K562 (cell line): ENCODE measurements around the gene ANKH. TPM values are rescaled to one million over a fixed set of nuclear protein-coding genes. Genes with fewer than 3 reads are reported as not detected.

ENCODE experiments used
- ATAC-seq: fragments of 200-7000 bp; cut with Tn5 transposase; 3 replicates; pipeline ENCODE4 v1.9.1; 2020; ENCODE audit warnings: moderate library complexity
- BruUV-seq: library from RNA; stranded (reverse); fragments of 400-500 nt; replicated peaks from 2 replicates; lab custom pipeline; 2021; lab: Mats Ljungman, UMichigan
- CTCF ChIA-PET: fragments of 300-600 bp; formaldehyde crosslinking; extraction: SDS; loops from one replicate; lab custom pipeline; 2021; ENCODE audit warnings: low intra/inter-chr PET ratio; lab: Yijun Ruan, JAX
- POLR2A ChIA-PET: fragments of 300-600, 350-650 bp; sonication (Branson Sonifier 250); formaldehyde crosslinking; extraction: SDS; loops from one replicate; lab custom pipeline; 2021; ENCODE audit warnings: antibody characterized with exemption, inconsistent platforms; lab: Yijun Ruan, JAX
- DNase-seq, 4 experiments: peaks; one replicate each; pipeline versions ENCODE4 v3.0.0 to v3.0.0-alpha.2; 2011 to 2018; ENCODE audit warnings: low spot score in 3 of 4, mixed read lengths in 3 of 4; ENCODE audit errors: extremely low read depth in 1 of 4
- FAIRE-seq: peaks from 2 replicates; lab custom pipeline; 2011; peaks lifted over from hg19 to GRCh38; lab: Jason Lieb, UNC
- H2AFZ ChIP-seq: 2 replicates; pipeline ENCODE4 v1.6.0; 2011; ENCODE audit warnings: low read depth, low read length, control low read depth, inconsistent platforms
- H3K27ac ChIP-seq: fragments of 200-600 bp; 3 replicates; pipeline ENCODE4 v1.8.0; 2011; ENCODE audit warnings: low read depth, mild to moderate bottlenecking, control low read depth, inconsistent platforms, low read length, moderate library complexity, mixed read lengths; ENCODE audit errors: extremely low read depth
- H3K27me3 ChIP-seq, 2 experiments: fragments of 300-600 bp in 1 of 2; 2 replicates in 1 of 2; 3 replicates in 1 of 2; pipeline versions ENCODE4 v1.6.0 to v1.8.0; 2011; ENCODE audit warnings: inconsistent platforms in 2 of 2, low read length in 2 of 2, mild to moderate bottlenecking in 1 of 2, mixed read lengths in 1 of 2, moderate library complexity in 1 of 2; ENCODE audit not compliant: control insufficient read depth in 2 of 2, insufficient read depth in 2 of 2
- H3K36me3 ChIP-seq: fragments of 300-600 bp; 3 replicates; pipeline ENCODE4 v1.8.0; 2011; ENCODE audit warnings: mild to moderate bottlenecking, low read length, inconsistent platforms; ENCODE audit not compliant: control insufficient read depth, insufficient read depth
- H3K4me1 ChIP-seq, 2 experiments: fragments of 200-600 bp in 1 of 2; replicated peaks in 1 of 2; 2 replicates in 1 of 2; 3 replicates in 1 of 2; pipeline versions ENCODE4 v1.5.1 to v1.8.0; 2011; ENCODE audit warnings: inconsistent platforms in 2 of 2, low read length in 2 of 2, mild to moderate bottlenecking in 1 of 2, mixed read lengths in 1 of 2, moderate library complexity in 1 of 2; ENCODE audit not compliant: control insufficient read depth in 2 of 2, insufficient read depth in 2 of 2
- H3K4me2 ChIP-seq: 2 replicates; pipeline ENCODE4 v1.6.1; 2011; ENCODE audit warnings: low read length, control low read depth, inconsistent platforms, mixed read lengths; ENCODE audit not compliant: insufficient read depth
- H3K4me3 ChIP-seq: fragments of 200-600 bp; sonication (generic), shearing (Covaris generic); 2 replicates; pipeline ENCODE4 v1.5.1; 2016; ENCODE audit warnings: control low read depth, inconsistent platforms
- H3K79me2 ChIP-seq: fragments of 200-600 bp; 3 replicates; pipeline ENCODE4 v1.8.0; 2011; ENCODE audit warnings: low read length, inconsistent platforms; ENCODE audit not compliant: control insufficient read depth, insufficient read depth
- H3K9ac ChIP-seq, 2 experiments: 2 replicates each; pipeline versions ENCODE4 v1.6.0 to v1.6.1; 2011; ENCODE audit warnings: low read depth in 2 of 2, low read length in 2 of 2, control low read depth in 1 of 2, inconsistent platforms in 1 of 2, mild to moderate bottlenecking in 1 of 2, mixed read lengths in 1 of 2; ENCODE audit not compliant: insufficient read depth in 1 of 2
- H3K9me1 ChIP-seq: one replicate; pipeline ENCODE4 v1.6.0; 2011; ENCODE audit warnings: inconsistent platforms, mild to moderate bottlenecking, low read length, moderate library complexity; ENCODE audit not compliant: control insufficient read depth, insufficient read depth
- H3K9me3 ChIP-seq: replicated peaks from 2 replicates; pipeline ENCODE4 v1.5.1; 2011; ENCODE audit warnings: low read depth, low read length, inconsistent platforms; ENCODE audit not compliant: control insufficient read depth, insufficient read depth
- H4K20me1 ChIP-seq: replicated peaks from 2 replicates; pipeline ENCODE4 v1.6.1; 2011; ENCODE audit warnings: low read length, inconsistent platforms, mixed read lengths; ENCODE audit not compliant: control insufficient read depth, insufficient read depth
- CREM ChIP-seq: IDR thresholded peaks from 2 replicates; pipeline ENCODE4 v1.6.1; 2014; ENCODE audit warnings: antibody characterized with exemption, low read depth
- HMBOX1 ChIP-seq: sonication (generic); IDR thresholded peaks from 2 replicates; pipeline ENCODE4 v1.6.1; 2016
- HMGN3 ChIP-seq: IDR thresholded peaks from 2 replicates; pipeline ENCODE4 v1.6.1; 2011; ENCODE audit warnings: borderline replicate concordance, low read depth, mild to moderate bottlenecking, mixed read lengths, low read length; ENCODE audit not compliant: insufficient read length; ENCODE audit errors: extremely low read depth
- PHF21A ChIP-seq: fragments of 450-650 bp; IDR thresholded peaks from 2 replicates; pipeline ENCODE4 v1.6.1; 2017; ENCODE audit warnings: low read depth, borderline replicate concordance
- WGBS: fragments of 100-300 bp; shearing (Covaris generic); methylation state at CpG from one replicate; pipeline ENCODE4 v1.1.6; 2016; ENCODE audit warnings: low coverage, mixed read lengths; ENCODE audit not compliant: insufficient coverage; ENCODE audit errors: missing lambda C conversion rate; 5-methylcytosine and 5-hydroxymethylcytosine counted together
- in situ Hi-C: fragments of 300-500 bp; cut with MboI; formaldehyde crosslinking; loops from 4 replicates; pipeline ENCODE4 v1.15.0; 2018; ENCODE audit warnings: inconsistent platforms, mixed read lengths
- intact Hi-C: fragments of 100-400 bp; cut with micrococcal nuclease; formaldehyde crosslinking; loops from 2 replicates; pipeline ENCODE4 v1.14.2; 2022
- polyA plus RNA-seq, 8 experiments: library from polyadenylated mRNA; depleted of rRNA in 4 of 8; stranded (reverse) in 5 of 8; unstranded in 3 of 8; fragments of >200 nt; fragmentation: Nextera tagmentation in 2 of 8; fragmentation: Illumina TruSeq in 1 of 8; extraction: Ambion mirVana in 2 of 8; extraction: Trizol in 1 of 8; gene quantifications; 2 replicates each; pipeline versions ENCODE4 v1.2.1 to v1.2.3, GENCODE V29; 2011 to 2014; ENCODE audit warnings: inconsistent platforms in 1 of 8, missing spikeins in 1 of 8
- total RNA-seq, 7 experiments: library from RNA; depleted of rRNA in 6 of 7; stranded (reverse); fragments of >200 nt in 6 of 7; fragmentation: Illumina TruSeq in 2 of 7; extraction: Trizol in 2 of 7; gene quantifications; 2 replicates each; pipeline versions ENCODE4 v1.2.1 to v1.2.3, GENCODE V29; 2011 to 2021; ENCODE audit warnings: low replicate concordance in 1 of 7

The ANKH gene
- total and polyA plus RNA-seq, 9 of the 15 experiments (the other 6 are each of a cell fraction or from before 2014, with no cell fraction given), result 0.79 to 12.2 (median 4.5) TPM

GRCh38 chr5:14853685-14854084 is 17.9 kb downstream of the ANKH start (continued):
- TF ChIP-seq HMBOX1 (no peak), HMGN3 (no peak), PHF21A (no peak)
- TF ChIP-seq, all 486 proteins: peak for 0

GRCh38 chr5:14852779-14853178 is 18.8 kb downstream of the ANKH start:
- no peak for DNase-seq
- in situ Hi-C loops (no loop called here), intact Hi-C loops (no loop called here)
- WGBS, result 5% methylated on average over 6 of the region's 6 CpGs
- no peak for FAIRE-seq
- Histone ChIP-seq H3K36me3 (no peaks in the 10 kb centered on the region), H3K9me3 (no peaks in the 10 kb centered on the region), H4K20me1 (peaks cover 13% of the 10 kb centered on the region), H3K4me3 (no peak overlapping the region), H3K27me3 (peaks cover 19 to 26% of the 10 kb centered on the region in 2 experiments), H3K4me1 (no peaks in the 10 kb centered on the region), H3K9me1 (no peaks in the 10 kb centered on the region), H2AFZ (no peak overlapping the region), H3K4me2 (no peak overlapping the region), H3K79me2 (no peaks in the 10 kb centered on the region), H3K9ac (no peak overlapping the region), H3K27ac (no peak overlapping the region)
- CTCF ChIA-PET, result no interaction called here
- no peak for TF ChIP-seq CREM
- no TSS peak for BruUV-seq
- POLR2A ChIA-PET, result no interaction called here
- no peak for ATAC-seq
